Effector CD8-positive, alpha-beta T cell (primary cell): ENCODE data around the gene IVL.

Source experiments
- DNase-seq: peaks from one replicate; lab custom pipeline; 2025; lab: John Stamatoyannopoulos, UW
- total RNA-seq, 4 experiments: gene quantifications; one replicate each; lab custom pipeline; 2026; lab: John Stamatoyannopoulos, UW

Gene IVL
- 0 reads per million in 4 experiments for total RNA-seq

GRCh38 chr1:152907686-152908601, at the start of gene IVL:
TSS of gene IVL (plus strand) at chr1:152908546. CDS start at chr1:152909798, 1,252 bp downstream.
- no peak for DNase-seq

GRCh38 chr1:152859696-152860095, 48.6 kb upstream of the IVL start, which contains the start of gene LCE7A:
TSS of gene LCE7A (plus strand) at chr1:152859996. CDS start at chr1:152860698, 702 bp downstream.
- DNase-seq, result no peak

GRCh38 chr1:152860129-152860528, 48.2 kb upstream of the IVL start:
- DNase-seq, result no peak

- no peak for DNase-seq
Observed at GRCh38 chr1:152861374-152861773, 47.0 kb upstream of the IVL start.

GRCh38 chr1:152864443-152864842, 43.9 kb upstream of the IVL start:
- no peak for DNase-seq

- DNase-seq, result no peak
Observed at GRCh38 chr1:152866321-152866720, 42.0 kb upstream of the IVL start.

GRCh38 chr1:152869808-152870419, 38.4 kb upstream of the IVL start:
- no peak for DNase-seq

- DNase-seq, result no peak
Observed at GRCh38 chr1:152870831-152871730, 37.3 kb upstream of the IVL start.

GRCh38 chr1:152871731-152872126, 36.6 kb upstream of the IVL start:
- no peak for DNase-seq

GRCh38 chr1:152873495-152873894, 34.9 kb upstream of the IVL start:
- no peak for DNase-seq

- DNase-seq, result no peak
Observed at GRCh38 chr1:152876827-152877226, 31.5 kb upstream of the IVL start.

- no peak for DNase-seq
Observed at GRCh38 chr1:152878042-152878441, 30.3 kb upstream of the IVL start, which contains the start of gene SMCP. TSS of gene SMCP (plus strand) at chr1:152878322. CDS start at chr1:152884423, 6,101 bp downstream.

- DNase-seq, result no peak
Observed at GRCh38 chr1:152879559-152880198, 28.7 kb upstream of the IVL start.

GRCh38 chr1:152880316-152880715, 28.0 kb upstream of the IVL start:
- no peak for DNase-seq

GRCh38 chr1:152880907-152881306, 27.4 kb upstream of the IVL start:
- no peak for DNase-seq

GRCh38 chr1:152884085-152884484, 24.3 kb upstream of the IVL start:
- DNase-seq, result no peak

GRCh38 chr1:152884506-152884905, 23.8 kb upstream of the IVL start:
- no peak for DNase-seq

- DNase-seq, result no peak
Observed at GRCh38 chr1:152884966-152885624, 23.3 kb upstream of the IVL start.

GRCh38 chr1:152886085-152886484, 22.3 kb upstream of the IVL start:
- DNase-seq, result no peak

- no peak for DNase-seq
Observed at GRCh38 chr1:152886758-152887409, 21.5 kb upstream of the IVL start.
